ENCODE results near the gene RAPGEF5.

RAPGEF5 gene, protein sequence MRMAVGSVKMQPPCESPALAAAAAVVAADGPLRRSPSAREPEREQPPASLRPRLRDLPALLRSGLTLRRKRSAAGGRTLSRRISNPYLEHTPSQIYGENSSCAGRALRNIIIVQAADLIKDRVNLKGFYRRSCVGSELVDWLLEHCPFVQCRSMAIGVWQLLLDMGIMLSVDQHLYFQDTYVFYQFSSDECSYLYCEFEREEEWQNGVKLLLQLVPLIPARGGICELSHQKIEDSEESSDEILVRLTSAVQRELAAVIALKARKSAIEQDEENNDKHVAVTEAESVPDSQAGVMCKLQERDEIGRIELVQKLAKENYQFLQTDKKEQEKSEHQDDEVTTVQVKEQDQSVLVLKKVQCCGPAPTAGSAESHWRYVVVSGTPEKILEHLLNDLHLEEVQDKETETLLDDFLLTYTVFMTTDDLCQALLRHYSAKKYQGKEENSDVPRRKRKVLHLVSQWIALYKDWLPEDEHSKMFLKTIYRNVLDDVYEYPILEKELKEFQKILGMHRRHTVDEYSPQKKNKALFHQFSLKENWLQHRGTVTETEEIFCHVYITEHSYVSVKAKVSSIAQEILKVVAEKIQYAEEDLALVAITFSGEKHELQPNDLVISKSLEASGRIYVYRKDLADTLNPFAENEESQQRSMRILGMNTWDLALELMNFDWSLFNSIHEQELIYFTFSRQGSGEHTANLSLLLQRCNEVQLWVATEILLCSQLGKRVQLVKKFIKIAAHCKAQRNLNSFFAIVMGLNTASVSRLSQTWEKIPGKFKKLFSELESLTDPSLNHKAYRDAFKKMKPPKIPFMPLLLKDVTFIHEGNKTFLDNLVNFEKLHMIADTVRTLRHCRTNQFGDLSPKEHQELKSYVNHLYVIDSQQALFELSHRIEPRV

DNA sequence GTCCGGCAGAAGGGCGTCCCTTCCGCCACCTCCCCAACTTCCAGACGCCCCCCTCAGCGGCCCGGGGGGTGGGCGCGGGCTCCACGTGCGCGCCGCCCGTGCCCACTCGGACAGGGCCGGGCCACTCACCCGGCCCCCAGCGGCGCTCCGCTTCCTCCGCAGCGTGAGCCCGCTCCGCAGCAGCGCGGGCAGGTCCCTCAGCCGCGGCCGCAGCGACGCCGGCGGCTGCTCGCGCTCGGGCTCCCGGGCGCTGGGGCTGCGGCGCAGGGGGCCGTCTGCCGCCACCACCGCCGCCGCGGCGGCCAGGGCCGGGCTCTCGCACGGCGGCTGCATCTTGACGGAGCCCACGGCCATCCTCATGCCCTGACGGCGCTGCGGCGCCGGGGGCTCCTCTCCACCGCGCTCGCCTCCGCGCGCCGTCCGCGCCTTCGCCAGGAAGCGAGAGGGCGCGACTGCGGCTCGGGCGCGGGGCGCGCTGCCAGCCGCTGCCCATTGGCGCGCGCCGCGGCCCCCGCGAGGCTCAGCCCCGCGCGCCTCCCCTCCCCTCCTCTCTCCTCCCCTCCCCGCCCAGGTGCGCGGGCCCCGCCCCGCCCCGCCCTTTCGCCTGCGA lies at the start of gene RAPGEF5:
Gene RAPGEF5 (minus strand): TSS at position 454 of the 610 bp plus-strand sequence. CDS start 94 bp downstream, at position 360.
- Histone ChIP-seq H2AFZ (ENCODE audit: low read depth, low read length) (no peak within 1 kb of the TSS), H3K36me3 (ENCODE audit: insufficient read depth, low read length) (no peaks in the 10 kb centered on the region), H3K9me3 (ENCODE audit: low read length) (peaks cover 4% of the 10 kb centered on the region), H3K27me3 (ENCODE audit: insufficient read depth, low read length) (peaks cover 31% of the 10 kb centered on the region), H3K4me1 (ENCODE audit: insufficient read depth, low read length) (peaks cover 11% of the 10 kb centered on the region), H3K4me3 (ENCODE audit: low read length) (peak within 1 kb of the TSS; percentile 32)

DNA sequence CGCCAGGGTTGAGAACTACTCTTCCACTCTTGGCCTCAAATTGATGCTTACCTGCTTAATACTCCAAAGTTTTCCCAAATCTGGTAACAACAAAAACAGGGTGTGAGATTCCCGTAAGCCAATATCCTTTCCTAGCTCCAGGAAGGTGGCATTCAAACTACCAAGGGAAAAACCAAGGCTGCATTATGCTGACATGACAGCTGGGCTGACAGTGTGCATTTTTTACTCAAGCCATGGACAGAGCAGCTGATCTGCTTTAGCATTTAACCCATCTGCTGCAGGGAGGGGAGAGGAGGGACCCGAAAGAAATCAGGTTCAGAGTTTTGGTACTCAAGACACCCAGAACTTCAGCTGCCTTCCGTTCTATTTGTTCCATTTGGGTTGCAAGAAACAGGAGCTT lies 49.8 kb upstream of the RAPGEF5 start:
- no peak overlapping the region for H2AFZ ChIP-seq (ENCODE audit: low read depth, low read length)
- H3K4me1 ChIP-seq (ENCODE audit: insufficient read depth, low read length) = no peaks in the 10 kb centered on the region
- H3K9me3 ChIP-seq (ENCODE audit: low read length) = no peaks in the 10 kb centered on the region
- H3K27me3 ChIP-seq (ENCODE audit: insufficient read depth, low read length) = no peaks in the 10 kb centered on the region
- H3K4me3 ChIP-seq (ENCODE audit: low read length) = no peak overlapping the region
- H3K36me3 ChIP-seq (ENCODE audit: insufficient read depth, low read length) = no peaks in the 10 kb centered on the region

DNA sequence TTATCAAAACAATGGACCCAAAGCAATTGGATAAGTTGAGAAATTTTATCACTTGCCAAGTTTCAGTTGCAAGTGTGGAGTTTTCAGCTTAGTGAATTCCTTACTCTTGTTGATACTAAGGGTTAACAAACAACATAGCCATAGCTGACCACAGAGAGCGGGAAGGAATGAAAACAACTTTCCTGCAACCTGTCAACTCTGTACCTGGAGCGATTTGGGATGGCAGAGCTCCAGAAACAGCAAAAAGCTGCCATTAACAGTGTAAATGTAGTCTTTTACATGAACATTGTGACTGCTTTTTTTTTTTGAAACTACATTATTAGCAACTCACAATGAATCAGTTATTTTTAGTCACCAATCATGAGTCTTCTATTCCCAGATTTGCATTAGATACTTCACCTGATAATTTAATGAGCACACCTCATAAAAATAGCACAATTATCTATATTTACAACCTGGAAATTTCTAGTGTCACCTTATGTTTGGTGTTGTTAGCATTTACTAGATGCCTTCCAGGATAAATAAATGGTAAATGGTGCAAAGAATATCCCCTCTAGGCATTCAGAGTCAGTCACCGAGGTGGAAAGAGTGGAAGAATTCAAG lies 47.6 kb upstream of the RAPGEF5 start:
- Histone ChIP-seq H3K36me3 (ENCODE audit: insufficient read depth, low read length) (no peaks in the 10 kb centered on the region), H2AFZ (ENCODE audit: low read depth, low read length) (no peak overlapping the region), H3K27me3 (ENCODE audit: insufficient read depth, low read length) (no peaks in the 10 kb centered on the region), H3K9me3 (ENCODE audit: low read length) (no peaks in the 10 kb centered on the region), H3K4me3 (ENCODE audit: low read length) (no peak overlapping the region), H3K4me1 (ENCODE audit: insufficient read depth, low read length) (no peaks in the 10 kb centered on the region)

DNA sequence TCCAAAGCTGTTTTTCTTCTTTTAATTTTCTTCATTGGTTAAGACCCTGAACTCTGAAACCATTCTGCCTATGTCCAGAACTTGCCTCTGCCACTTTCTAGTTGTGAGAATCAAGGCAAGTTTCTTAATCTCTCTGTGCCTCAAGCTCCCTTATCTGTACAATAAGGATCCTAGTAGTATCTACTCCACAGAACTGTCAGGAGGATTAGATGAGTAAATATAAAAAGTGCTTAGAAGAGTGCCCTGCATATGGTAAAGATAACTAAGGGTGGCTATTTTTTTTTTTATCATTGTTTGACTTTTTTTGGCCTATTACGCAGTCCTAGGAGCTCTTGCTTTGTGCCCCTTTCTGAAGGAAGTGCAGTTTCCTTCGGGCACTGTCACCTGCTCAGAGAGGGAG lies 46.4 kb upstream of the RAPGEF5 start:
- Histone ChIP-seq H3K27me3 (ENCODE audit: insufficient read depth, low read length) (no peaks in the 10 kb centered on the region), H3K36me3 (ENCODE audit: insufficient read depth, low read length) (no peaks in the 10 kb centered on the region), H2AFZ (ENCODE audit: low read depth, low read length) (no peak overlapping the region), H3K9me3 (ENCODE audit: low read length) (no peaks in the 10 kb centered on the region), H3K4me1 (ENCODE audit: insufficient read depth, low read length) (no peaks in the 10 kb centered on the region), H3K4me3 (ENCODE audit: low read length) (no peak overlapping the region)

DNA sequence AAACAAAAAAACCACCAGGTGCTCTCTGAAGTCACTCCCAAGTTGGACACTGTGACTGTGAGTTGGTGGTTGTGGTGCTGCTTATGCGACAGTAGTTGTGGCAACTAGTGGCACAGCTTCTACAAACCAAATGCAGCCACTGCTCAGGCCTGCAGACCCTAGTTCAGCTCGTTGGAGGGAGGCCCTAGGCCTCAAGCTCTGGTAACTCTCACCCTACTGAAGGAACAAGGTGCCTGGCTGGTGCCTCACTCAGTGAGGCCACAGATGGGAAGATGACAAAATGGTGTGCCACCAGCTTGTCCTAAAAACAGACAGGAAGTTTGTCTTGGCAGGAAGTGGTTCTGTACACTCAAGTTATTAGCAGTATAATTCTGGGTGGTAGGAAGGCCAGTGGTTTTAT lies 45.3 kb upstream of the RAPGEF5 start:
- Histone ChIP-seq H2AFZ (ENCODE audit: low read depth, low read length) (no peak overlapping the region), H3K36me3 (ENCODE audit: insufficient read depth, low read length) (no peaks in the 10 kb centered on the region)

DNA sequence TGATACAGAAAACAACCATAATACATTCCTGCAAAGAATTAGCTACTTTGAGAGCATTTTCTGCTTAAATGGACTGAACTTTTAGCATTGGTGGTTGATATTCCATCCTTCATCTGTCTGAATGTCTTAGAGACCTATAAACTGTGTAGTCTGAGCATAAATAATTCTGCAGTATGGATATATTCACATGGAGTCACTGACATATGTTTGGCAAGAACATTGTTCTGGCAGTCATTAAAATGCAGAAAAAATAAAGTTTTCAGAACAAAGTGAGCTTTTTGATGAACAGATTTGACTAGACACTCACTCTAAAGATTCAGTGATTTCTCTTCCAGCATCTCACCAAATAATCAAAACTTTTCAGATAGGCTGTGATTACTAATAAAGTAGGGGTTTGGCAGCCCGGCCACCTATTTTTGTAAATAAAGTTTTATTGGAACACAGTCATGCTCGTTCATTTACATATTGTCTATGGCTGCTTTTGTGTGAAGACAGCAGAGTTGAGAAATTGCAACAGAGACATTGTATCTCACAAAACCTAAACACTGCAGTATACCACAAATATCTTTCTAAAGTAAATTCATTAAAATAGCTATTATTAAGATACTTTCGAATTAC lies 44.1 kb upstream of the RAPGEF5 start:
- H3K4me3 ChIP-seq (ENCODE audit: low read length) = no peak overlapping the region
- H2AFZ ChIP-seq (ENCODE audit: low read depth, low read length) = no peak overlapping the region
- no peaks in the 10 kb centered on the region for H3K36me3 ChIP-seq (ENCODE audit: insufficient read depth, low read length)
- no peaks in the 10 kb centered on the region for H3K4me1 ChIP-seq (ENCODE audit: insufficient read depth, low read length)
- H3K27me3 ChIP-seq (ENCODE audit: insufficient read depth, low read length) = no peaks in the 10 kb centered on the region
- H3K9me3 ChIP-seq (ENCODE audit: low read length) = no peaks in the 10 kb centered on the region

More for the DNA sequence above, 45.3 kb upstream of the RAPGEF5 start:
- no peaks in the 10 kb centered on the region for H3K4me1 ChIP-seq (ENCODE audit: insufficient read depth, low read length)
- no peaks in the 10 kb centered on the region for H3K27me3 ChIP-seq (ENCODE audit: insufficient read depth, low read length)
- no peaks in the 10 kb centered on the region for H3K9me3 ChIP-seq (ENCODE audit: low read length)
- H3K4me3 ChIP-seq (ENCODE audit: low read length) = no peak overlapping the region

DNA sequence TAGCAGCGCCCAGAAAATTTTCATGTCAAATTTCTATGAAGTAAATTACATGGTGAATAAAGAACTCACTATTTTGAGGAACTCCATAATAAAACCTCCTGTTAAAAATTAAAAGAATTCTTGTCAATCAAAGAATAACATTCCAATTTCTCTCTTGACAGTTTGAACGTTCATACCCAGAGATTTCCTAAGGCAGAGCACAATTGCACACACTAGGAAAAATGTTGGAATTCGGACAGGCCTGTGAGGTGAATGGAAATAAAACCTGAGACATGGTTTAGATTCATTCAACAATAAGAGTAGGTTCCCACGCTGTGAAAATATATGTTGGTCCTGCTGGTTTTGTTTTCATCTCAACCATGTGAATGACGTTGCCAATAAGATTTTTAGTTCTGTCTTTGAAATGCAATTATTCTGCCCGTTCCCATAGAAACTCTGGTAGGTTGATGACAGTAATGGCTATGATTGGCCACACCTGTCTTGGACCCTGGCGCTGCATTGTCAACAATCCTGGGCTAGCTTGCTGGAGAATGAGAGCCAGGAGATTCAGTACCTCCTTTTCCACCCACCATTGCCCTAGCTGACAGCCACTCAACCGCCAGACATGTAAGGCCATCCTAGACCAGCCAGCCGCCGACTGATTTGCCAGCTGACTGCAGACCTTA lies 43.3 kb upstream of the RAPGEF5 start:
- no peaks in the 10 kb centered on the region for H3K27me3 ChIP-seq (ENCODE audit: insufficient read depth, low read length)
- H3K4me3 ChIP-seq (ENCODE audit: low read length) = no peak overlapping the region
- no peaks in the 10 kb centered on the region for H3K36me3 ChIP-seq (ENCODE audit: insufficient read depth, low read length)
- H2AFZ ChIP-seq (ENCODE audit: low read depth, low read length) = no peak overlapping the region
- H3K9me3 ChIP-seq (ENCODE audit: low read length) = no peaks in the 10 kb centered on the region
- H3K4me1 ChIP-seq (ENCODE audit: insufficient read depth, low read length) = no peaks in the 10 kb centered on the region

DNA sequence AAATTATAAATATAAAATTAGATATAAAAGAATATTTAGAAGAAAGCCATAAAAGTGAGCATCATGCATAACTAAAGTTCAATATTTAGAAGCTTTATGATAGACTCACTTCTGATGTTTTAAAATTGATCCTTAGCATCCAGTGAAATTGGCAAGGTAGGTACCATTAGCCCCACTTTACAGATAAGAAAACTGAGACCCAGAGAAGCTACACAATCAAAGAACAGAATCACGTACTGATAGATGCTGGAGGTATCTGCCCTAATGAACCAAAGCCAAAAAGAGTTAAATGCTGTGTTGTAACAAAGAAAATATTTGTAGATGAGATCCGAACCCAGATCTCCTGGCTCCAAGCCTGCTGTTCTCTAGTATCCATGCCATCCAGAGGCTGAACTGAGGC lies 42.6 kb upstream of the RAPGEF5 start:
- Histone ChIP-seq H3K27me3 (ENCODE audit: insufficient read depth, low read length) (no peaks in the 10 kb centered on the region), H3K4me3 (ENCODE audit: low read length) (no peak overlapping the region), H2AFZ (ENCODE audit: low read depth, low read length) (no peak overlapping the region), H3K9me3 (ENCODE audit: low read length) (no peaks in the 10 kb centered on the region), H3K4me1 (ENCODE audit: insufficient read depth, low read length) (no peaks in the 10 kb centered on the region), H3K36me3 (ENCODE audit: insufficient read depth, low read length) (no peaks in the 10 kb centered on the region)

DNA sequence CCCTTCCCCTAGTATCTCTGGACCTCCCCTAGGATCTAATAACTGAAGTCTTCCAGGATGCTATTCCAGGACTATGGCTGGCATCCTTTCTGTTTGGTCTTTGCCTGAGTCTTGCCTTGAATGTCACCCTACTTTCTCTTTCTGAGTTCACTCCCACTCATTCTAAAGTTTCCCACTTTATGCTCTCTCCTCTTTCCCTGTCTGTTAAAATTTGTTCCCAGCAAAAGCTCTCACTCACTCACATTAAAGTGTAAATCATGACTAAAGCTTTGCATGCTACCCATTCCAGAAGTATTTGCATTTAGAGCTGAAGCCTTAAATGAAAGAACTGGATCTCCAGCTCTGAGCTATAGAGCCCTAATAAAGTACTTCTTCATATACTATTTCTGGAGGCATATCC lies 42.1 kb upstream of the RAPGEF5 start:
- Histone ChIP-seq H3K4me3 (ENCODE audit: low read length) (no peak overlapping the region), H3K9me3 (ENCODE audit: low read length) (no peaks in the 10 kb centered on the region), H2AFZ (ENCODE audit: low read depth, low read length) (no peak overlapping the region), H3K36me3 (ENCODE audit: insufficient read depth, low read length) (no peaks in the 10 kb centered on the region), H3K27me3 (ENCODE audit: insufficient read depth, low read length) (no peaks in the 10 kb centered on the region), H3K4me1 (ENCODE audit: insufficient read depth, low read length) (no peaks in the 10 kb centered on the region)

DNA sequence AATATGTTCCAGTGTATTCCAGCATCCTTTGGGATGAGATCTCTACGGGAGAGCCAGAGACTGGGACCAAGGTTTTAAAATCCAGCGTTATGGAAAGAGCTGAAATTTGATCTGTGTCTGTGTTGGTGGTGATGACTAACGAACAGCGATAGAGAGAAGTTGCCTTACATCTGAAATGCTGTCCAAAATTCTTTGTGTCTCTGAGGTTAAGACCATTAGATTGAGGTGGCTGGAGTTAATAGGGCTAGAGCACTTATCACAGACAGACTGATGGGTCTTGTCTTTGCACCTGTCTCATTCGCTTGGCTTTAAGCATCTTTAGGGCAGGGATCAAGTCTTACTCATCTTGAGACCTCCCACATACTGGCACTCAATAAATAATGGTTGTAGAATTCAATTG lies 41.0 kb upstream of the RAPGEF5 start:
- H2AFZ ChIP-seq (ENCODE audit: low read depth, low read length) = no peak overlapping the region
- H3K4me1 ChIP-seq (ENCODE audit: insufficient read depth, low read length) = no peaks in the 10 kb centered on the region
- no peak overlapping the region for H3K4me3 ChIP-seq (ENCODE audit: low read length)
- H3K27me3 ChIP-seq (ENCODE audit: insufficient read depth, low read length) = no peaks in the 10 kb centered on the region
- H3K36me3 ChIP-seq (ENCODE audit: insufficient read depth, low read length) = no peaks in the 10 kb centered on the region
- no peaks in the 10 kb centered on the region for H3K9me3 ChIP-seq (ENCODE audit: low read length)

DNA sequence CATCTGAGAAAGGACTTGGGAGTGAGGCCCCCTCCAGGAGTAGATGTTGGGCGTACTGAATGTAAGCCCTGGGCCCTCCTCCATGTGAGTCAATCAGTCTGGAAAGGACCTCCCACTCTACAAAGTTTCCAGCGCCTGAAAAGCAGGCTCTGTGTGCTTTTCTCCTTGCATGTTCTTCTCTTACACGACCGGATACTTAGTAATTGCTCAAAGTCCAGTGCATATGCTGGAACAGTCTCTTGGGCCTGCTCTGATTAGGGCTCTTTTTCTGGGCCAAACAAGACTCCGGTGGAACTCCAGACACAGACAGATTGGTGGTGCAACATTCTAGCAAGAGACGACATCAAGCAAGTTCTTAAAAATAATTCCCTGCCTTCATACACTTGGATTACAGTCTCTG lies 38.3 kb upstream of the RAPGEF5 start:
- no peaks in the 10 kb centered on the region for H3K9me3 ChIP-seq (ENCODE audit: low read length)
- no peaks in the 10 kb centered on the region for H3K36me3 ChIP-seq (ENCODE audit: insufficient read depth, low read length)
- H3K27me3 ChIP-seq (ENCODE audit: insufficient read depth, low read length) = no peaks in the 10 kb centered on the region
- H3K4me3 ChIP-seq (ENCODE audit: low read length) = no peak overlapping the region
- no peak overlapping the region for H2AFZ ChIP-seq (ENCODE audit: low read depth, low read length)
- H3K4me1 ChIP-seq (ENCODE audit: insufficient read depth, low read length) = no peaks in the 10 kb centered on the region

DNA sequence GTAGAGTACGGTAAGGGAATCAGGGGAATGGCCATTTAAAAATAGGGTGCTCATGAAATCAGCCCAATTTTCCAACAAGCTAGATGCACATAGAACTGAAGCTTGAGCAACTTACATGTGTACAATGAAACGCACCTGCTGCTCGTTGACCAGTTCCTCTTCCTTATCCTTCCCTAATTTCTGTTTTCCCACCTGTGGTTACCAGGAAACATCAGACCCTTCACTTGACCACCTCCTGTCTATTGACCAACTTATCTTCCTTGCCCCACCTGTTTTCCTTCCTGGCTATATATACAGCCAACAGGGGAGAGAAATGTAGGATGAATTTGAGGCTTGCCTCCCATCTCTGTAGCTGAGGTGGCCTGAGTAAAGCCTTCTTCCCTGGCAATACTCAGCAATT lies 37.8 kb upstream of the RAPGEF5 start:
- no peaks in the 10 kb centered on the region for H3K27me3 ChIP-seq (ENCODE audit: insufficient read depth, low read length)
- no peak overlapping the region for H3K4me3 ChIP-seq (ENCODE audit: low read length)
- no peaks in the 10 kb centered on the region for H3K36me3 ChIP-seq (ENCODE audit: insufficient read depth, low read length)
- no peaks in the 10 kb centered on the region for H3K4me1 ChIP-seq (ENCODE audit: insufficient read depth, low read length)
- no peaks in the 10 kb centered on the region for H3K9me3 ChIP-seq (ENCODE audit: low read length)
- H2AFZ ChIP-seq (ENCODE audit: low read depth, low read length) = no peak overlapping the region
